B cell (primary cell): ENCODE data around the gene ARHGAP40. TPM values are rescaled to one million over a fixed set of nuclear protein-coding genes. Genes with fewer than 3 reads are reported as not detected.

ENCODE experiments used
- ATAC-seq: fragments of 200-7000 bp; cut with Tn5 transposase; one replicate; pipeline ENCODE4 v1.10.0; 2021; ENCODE audit warnings: low read depth, mild to moderate bottlenecking, moderate number of reproducible peaks, moderate library complexity
- CTCF ChIA-PET: fragments of 350-600 bp; sonication (Branson Sonifier 250); formaldehyde crosslinking; loops from one replicate; lab custom pipeline; 2021; ENCODE audit warnings: antibody characterized with exemption, inconsistent platforms; lab: Charles Lee
- POLR2A ChIA-PET: fragments of 350-600 bp; sonication (Branson Sonifier 250); formaldehyde crosslinking; loops from one replicate; lab custom pipeline; 2021; ENCODE audit warnings: antibody characterized with exemption; lab: Charles Lee
- DNase-seq: peaks from one replicate; pipeline ENCODE4 v3.0.0; 2013
- H2AFZ ChIP-seq: 2 replicates; pipeline ENCODE4 v1.6.1; 2012; ENCODE audit warnings: mild to moderate bottlenecking, low read depth, low read length; ENCODE audit not compliant: insufficient read depth, poor library complexity, severe bottlenecking
- H3K27ac ChIP-seq, 2 donors: 1 replicate in 1 of 2; 2 replicates in 1 of 2; pipeline ENCODE4 v1.5.1; 2012 to 2013; ENCODE audit warnings: low read length in 2 of 2, mild to moderate bottlenecking in 2 of 2, moderate library complexity in 1 of 2
- H3K27me3 ChIP-seq, 4 experiments: fragments of 200-600 bp in 1 of 4; sonication (generic) in 1 of 4; replicated peaks in 1 of 4; 1 replicate in 2 of 4; 2 replicates in 2 of 4; pipeline versions ENCODE4 v1.6.1 to v1.7.0; 2013 to 2016; ENCODE audit warnings: low read length in 3 of 4, mild to moderate bottlenecking in 2 of 4, mixed read lengths in 1 of 4, moderate library complexity in 1 of 4; ENCODE audit not compliant: insufficient read depth in 4 of 4, control insufficient read depth in 3 of 4; ENCODE audit errors: control extremely low read depth in 1 of 4
- H3K36me3 ChIP-seq, 2 experiments: replicated peaks in 1 of 2; 1 replicate in 1 of 2; 2 replicates in 1 of 2; pipeline versions ENCODE4 v1.6.1 to v1.7.1; 2013; ENCODE audit warnings: low read length in 1 of 2; ENCODE audit not compliant: insufficient read depth in 2 of 2, control insufficient read depth in 1 of 2; ENCODE audit errors: control extremely low read depth in 1 of 2, extremely low read depth in 1 of 2
- H3K4me1 ChIP-seq, 2 donors: fragments of 200-600 bp in 1 of 2; sonication (generic) in 1 of 2; 1 replicate in 1 of 2; 2 replicates in 1 of 2; pipeline versions ENCODE4 v1.5.1 to v1.6.1; 2013 to 2017; ENCODE audit warnings: low read length in 2 of 2; ENCODE audit not compliant: control insufficient read depth in 2 of 2, insufficient read depth in 2 of 2
- H3K4me2 ChIP-seq: replicated peaks from 2 replicates; pipeline ENCODE3; 2012; ENCODE audit warnings: mild to moderate bottlenecking, low read depth, low read length; ENCODE audit not compliant: poor library complexity, severe bottlenecking
- H3K4me3 ChIP-seq, 5 experiments: fragments of 200-600 bp in 1 of 5; sonication (generic) in 1 of 5; 1 replicate in 3 of 5; 2 replicates in 2 of 5; pipeline versions ENCODE4 v1.5.1 to v1.7.0; 2011 to 2016; ENCODE audit warnings: low read length in 4 of 5, mild to moderate bottlenecking in 4 of 5, low read depth in 2 of 5, control low read depth in 1 of 5, moderate library complexity in 1 of 5; ENCODE audit not compliant: insufficient read depth in 1 of 5; ENCODE audit errors: control extremely low read depth in 1 of 5, extremely low read depth in 1 of 5
- H3K79me2 ChIP-seq: fragments of 200-600 bp; sonication (generic); one replicate; pipeline ENCODE4 v1.6.0; 2016; ENCODE audit warnings: low read length; ENCODE audit not compliant: control insufficient read depth, insufficient read depth
- H3K9ac ChIP-seq: fragments of 200-600 bp; sonication (generic); 2 replicates; pipeline ENCODE4 v1.6.1; 2017; ENCODE audit warnings: mild to moderate bottlenecking, low read length, moderate library complexity
- H3K9me3 ChIP-seq, 3 donors: one replicate each; pipeline versions ENCODE4 v1.6.1 to v1.7.1; 2013; ENCODE audit warnings: low read length in 2 of 3; ENCODE audit not compliant: control insufficient read depth in 2 of 3, insufficient read depth in 1 of 3; ENCODE audit errors: control extremely low read depth in 1 of 3
- H4K20me1 ChIP-seq: 2 replicates; pipeline ENCODE4 v1.6.0; 2012; ENCODE audit warnings: mild to moderate bottlenecking, low read length; ENCODE audit not compliant: insufficient read depth, control insufficient read depth, poor library complexity, severe bottlenecking
- H3K27ac Mint-ChIP-seq: one replicate; pipeline ENCODE4 v1.8.0; 2021; ENCODE audit warnings: mixed read lengths
- H3K27me3 Mint-ChIP-seq: one replicate; pipeline ENCODE4 v1.8.0; 2021; ENCODE audit warnings: mixed read lengths
- H3K4me1 Mint-ChIP-seq: one replicate; pipeline ENCODE4 v1.8.0; 2021; ENCODE audit warnings: mixed read lengths
- H3K4me3 Mint-ChIP-seq: one replicate; pipeline ENCODE4 v1.8.0; 2021; ENCODE audit warnings: mixed read lengths
- H3K9me3 Mint-ChIP-seq: one replicate; pipeline ENCODE4 v1.8.0; 2022; ENCODE audit warnings: mixed read lengths; ENCODE audit not compliant: insufficient read depth
- EZH2 ChIP-seq: IDR thresholded peaks from 2 replicates; pipeline ENCODE4 v1.6.1; 2012; ENCODE audit warnings: borderline replicate concordance, low read depth, mild to moderate bottlenecking, moderate library complexity, low read length; ENCODE audit not compliant: insufficient read depth, poor library complexity, severe bottlenecking
- WGBS: methylation state at CpG from one replicate; pipeline ENCODE4 v1.1.5; 2013; ENCODE audit warnings: missing lambda C conversion rate; ENCODE audit not compliant: insufficient coverage; 5-methylcytosine and 5-hydroxymethylcytosine counted together
- intact Hi-C: fragments of 100-400 bp; cut with micrococcal nuclease; formaldehyde crosslinking; loops from one replicate; pipeline ENCODE4 v1.10.0; 2022
- polyA plus RNA-seq: library from polyadenylated mRNA; depleted of rRNA; stranded (reverse); fragments of >200 nt; gene quantifications from 2 replicates; pipeline ENCODE4 v1.2.3, GENCODE V29; 2012
- total RNA-seq, 2 donors: library from RNA; stranded (reverse); fragments of 120-200 nt in 1 of 2; gene quantifications; 1 replicate in 1 of 2; 2 replicates in 1 of 2; pipeline versions ENCODE4 v1.2.3 to v1.2.4, GENCODE V29; 2013 to 2022
- TF ChIP-seq, protein P1 (sequence below): fragments of 200-600 bp; IDR thresholded peaks from one replicate; pipeline ENCODE4 v1.8.0; 2022; ENCODE audit warnings: antibody characterized with exemption, mild to moderate bottlenecking

The ARHGAP40 gene
- total and polyA plus RNA-seq, 2 donors (not counting 1 experiment from before 2014, with no cell fraction given) = not detected

DNA sequence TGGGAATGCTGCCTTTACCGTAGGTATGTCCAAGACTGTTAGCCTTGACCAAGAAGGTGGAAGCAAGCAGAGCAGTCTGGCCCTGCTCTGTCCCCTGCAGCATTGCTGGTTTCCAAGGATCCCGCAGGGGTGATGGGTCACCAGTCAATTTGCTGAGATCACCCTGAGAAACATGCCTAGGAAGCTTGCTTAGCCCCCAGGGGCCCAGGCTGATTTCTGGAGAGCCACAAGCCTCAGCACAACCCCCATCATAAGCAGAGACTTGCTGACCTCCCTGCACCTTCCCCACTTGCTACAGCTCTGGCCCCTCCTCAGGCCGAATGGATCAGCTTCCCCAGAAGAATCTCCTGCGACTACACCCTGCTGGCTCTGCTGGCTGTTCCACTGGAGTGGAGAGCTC is 21.5 kb downstream of the ARHGAP40 start:
- Histone ChIP-seq H3K9ac (no peak overlapping the region), H3K79me2 (no peaks in the 10 kb centered on the region), H3K36me3 (no peaks in the 10 kb centered on the region), H3K9me3 (peaks cover 0 to 6% (median 0%) of the 10 kb centered on the region in 3 donors), H3K27ac (no peak overlapping the region), H3K27me3 (peaks cover 0 to 7% (median 6%) of the 10 kb centered on the region in 4 experiments), H3K4me3 (no peak overlapping the region), H3K4me1 (no peaks in the 10 kb centered on the region), H3K4me2 (no peak overlapping the region), H2AFZ (no peak overlapping the region), H4K20me1 (no peaks in the 10 kb centered on the region)
- TF ChIP-seq EZH2 = no peak
- TF ChIP-seq, protein P1, sequence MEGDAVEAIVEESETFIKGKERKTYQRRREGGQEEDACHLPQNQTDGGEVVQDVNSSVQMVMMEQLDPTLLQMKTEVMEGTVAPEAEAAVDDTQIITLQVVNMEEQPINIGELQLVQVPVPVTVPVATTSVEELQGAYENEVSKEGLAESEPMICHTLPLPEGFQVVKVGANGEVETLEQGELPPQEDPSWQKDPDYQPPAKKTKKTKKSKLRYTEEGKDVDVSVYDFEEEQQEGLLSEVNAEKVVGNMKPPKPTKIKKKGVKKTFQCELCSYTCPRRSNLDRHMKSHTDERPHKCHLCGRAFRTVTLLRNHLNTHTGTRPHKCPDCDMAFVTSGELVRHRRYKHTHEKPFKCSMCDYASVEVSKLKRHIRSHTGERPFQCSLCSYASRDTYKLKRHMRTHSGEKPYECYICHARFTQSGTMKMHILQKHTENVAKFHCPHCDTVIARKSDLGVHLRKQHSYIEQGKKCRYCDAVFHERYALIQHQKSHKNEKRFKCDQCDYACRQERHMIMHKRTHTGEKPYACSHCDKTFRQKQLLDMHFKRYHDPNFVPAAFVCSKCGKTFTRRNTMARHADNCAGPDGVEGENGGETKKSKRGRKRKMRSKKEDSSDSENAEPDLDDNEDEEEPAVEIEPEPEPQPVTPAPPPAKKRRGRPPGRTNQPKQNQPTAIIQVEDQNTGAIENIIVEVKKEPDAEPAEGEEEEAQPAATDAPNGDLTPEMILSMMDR = no peak
- Mint-ChIP-seq H3K27ac (no peak overlapping the region), H3K9me3 (no peaks in the 10 kb centered on the region), H3K4me3 (no peak overlapping the region), H3K4me1 (no peaks in the 10 kb centered on the region), H3K27me3 (peaks cover 51% of the 10 kb centered on the region)
- no peak for DNase-seq
- intact Hi-C loops = no loop called here
- POLR2A ChIA-PET = no interaction called here
- no peak for ATAC-seq
- 83% methylated on average over 3 of the region's 4 CpGs for WGBS
- CTCF ChIA-PET = interaction anchor here (1.1 kb wide), 1 partner anchor 11 kb away, joined by 3 read pairs; no protein-coding TSS in a partner anchor

DNA sequence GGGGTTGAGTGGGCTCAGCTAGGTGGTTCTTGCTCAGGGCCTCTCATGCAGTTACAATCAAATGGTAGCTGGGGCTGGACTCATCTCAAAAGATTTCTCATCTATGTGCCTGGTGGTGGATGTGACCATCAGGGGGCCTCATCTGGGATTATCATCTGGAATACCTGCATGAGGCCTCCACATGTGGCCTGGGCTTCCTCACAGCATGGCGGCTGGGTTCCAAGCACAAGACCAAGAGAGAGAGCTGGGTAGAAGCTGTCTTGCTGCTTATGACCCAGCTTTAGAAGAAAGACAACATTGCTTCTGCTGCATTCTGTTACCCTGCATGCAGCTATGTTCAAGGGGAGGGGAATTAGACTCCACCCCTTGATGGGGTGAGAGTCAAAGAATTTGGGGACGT is 22.5 kb downstream of the ARHGAP40 start:
- no peaks in the 10 kb centered on the region for H3K36me3 ChIP-seq
- H3K27me3 Mint-ChIP-seq = peaks cover 43% of the 10 kb centered on the region
- no peaks in the 10 kb centered on the region for H3K79me2 ChIP-seq
- no peak for ATAC-seq
- no peaks in the 10 kb centered on the region for H4K20me1 ChIP-seq
- DNase-seq = no peak
- POLR2A ChIA-PET = no interaction called here
- no peak overlapping the region for H3K4me3 Mint-ChIP-seq
- no peaks in the 10 kb centered on the region for H3K4me1 Mint-ChIP-seq
- WGBS = 100% methylated on average over 1 of the region's 2 CpGs
- CTCF ChIA-PET = interaction anchor here (1.1 kb wide), 1 partner anchor 10 kb away, joined by 3 read pairs; no protein-coding TSS in a partner anchor
- H3K9me3 Mint-ChIP-seq = no peaks in the 10 kb centered on the region
- no peak overlapping the region for H3K27ac Mint-ChIP-seq
- TF ChIP-seq, protein P1 = no peak
- no peak for TF ChIP-seq EZH2
- intact Hi-C loops = no loop called here
- no peak overlapping the region for H3K4me3 ChIP-seq
- peaks cover 0 to 6% (median 5%) of the 10 kb centered on the region in 4 experiments for H3K27me3 ChIP-seq
- H3K4me1 ChIP-seq = no peaks in the 10 kb centered on the region
- no peak overlapping the region for H3K27ac ChIP-seq
- H2AFZ ChIP-seq = no peak overlapping the region
- peaks cover 0 to 6% (median 0%) of the 10 kb centered on the region in 3 donors for H3K9me3 ChIP-seq
- H3K9ac ChIP-seq = no peak overlapping the region
- H3K4me2 ChIP-seq = no peak overlapping the region
